Measurements from ENCODE around the gene RAB27A.
"Not testable (repeated sequence)": the region's sequence is repeated elsewhere in the genome, so short reads cannot be mapped to it uniquely, and the experiment has no call there.

RAB27A gene

GRCh38 chr15:55282284-55282833, 7.3 kb downstream of the RAB27A start:
- no peak for DNase-seq (ENCODE audit: low read depth in 2 of 2)

GRCh38 chr15:55281517-55282228, 7.9 kb downstream of the RAB27A start:
- DNase-seq (ENCODE audit: low read depth in 2 of 2) = no peak

GRCh38 chr15:55280589-55280988, 9.0 kb downstream of the RAB27A start:
- DNase-seq (ENCODE audit: low read depth in 2 of 2) = not testable (repeated sequence)

DNA sequence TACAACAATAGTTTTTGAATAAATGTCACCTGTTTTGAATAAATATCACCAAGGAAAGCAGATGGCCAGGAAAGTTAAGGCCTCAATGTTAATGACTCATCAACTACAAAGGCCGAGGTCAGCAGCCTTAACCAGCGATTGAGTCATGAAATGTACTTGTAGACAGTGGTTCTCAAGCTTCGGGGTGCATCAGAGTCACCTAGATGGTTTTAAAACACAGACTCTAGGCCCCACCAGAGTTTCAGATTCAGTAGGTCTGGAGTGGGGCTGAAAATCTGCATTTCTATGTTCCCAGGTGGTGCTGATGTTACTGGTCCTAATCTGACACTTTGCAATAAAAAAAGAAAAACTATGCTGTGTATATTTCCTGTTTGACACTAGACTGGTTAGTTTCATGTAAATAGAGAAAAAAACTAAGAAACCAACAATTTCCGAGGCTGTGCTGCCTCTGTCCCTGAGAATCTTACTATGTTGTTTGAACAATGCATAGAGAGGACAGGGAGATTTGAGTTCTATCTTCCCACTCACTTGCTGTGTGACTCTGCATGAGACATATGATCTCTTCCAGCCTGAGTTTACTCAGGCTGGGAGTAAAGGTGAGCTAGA, 9.8 kb downstream of the RAB27A start:
- peak; percentile 16 to 45 for DNase-seq (ENCODE audit: low read depth in 2 of 2)

DNA sequence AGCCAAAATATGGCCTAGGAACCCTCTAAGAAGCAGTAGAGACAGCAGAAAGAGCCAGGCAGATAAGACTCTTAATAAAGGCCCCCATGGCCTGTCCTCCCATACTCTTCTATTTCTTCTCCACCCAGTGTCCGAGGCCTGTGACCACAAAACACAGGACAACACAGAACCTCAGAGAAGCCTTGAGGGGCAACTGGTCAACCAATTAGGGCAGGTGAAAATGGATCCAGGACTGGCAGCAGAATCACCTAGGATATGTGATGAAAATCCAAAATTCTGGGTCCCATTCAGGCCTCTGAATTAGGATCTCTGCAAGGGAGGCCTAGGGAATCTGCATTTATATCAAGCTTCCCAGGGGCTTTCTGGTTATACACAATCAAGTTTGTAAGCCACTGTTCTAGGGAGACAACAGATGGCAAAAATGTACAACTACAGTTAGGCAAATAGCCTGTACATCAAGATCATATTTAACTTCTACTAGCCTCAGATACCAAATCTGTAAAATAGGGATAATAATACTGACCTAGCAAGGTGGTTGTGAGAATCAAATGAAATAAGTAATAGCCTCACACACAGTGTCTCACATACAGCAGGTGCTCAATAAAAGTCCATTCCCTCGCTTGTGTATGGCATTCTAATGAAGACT, 10.4 kb downstream of the RAB27A start:
- DNase-seq (ENCODE audit: low read depth in 2 of 2) = no peak

- no peak for DNase-seq (ENCODE audit: low read depth in 2 of 2)
These were observed 11.9 kb downstream of the RAB27A start for GRCh38 chr15:55277715-55278114.

GRCh38 chr15:55277116-55277564, 12.5 kb downstream of the RAB27A start:
- peak in 1 of 2 donors; percentile 14 for DNase-seq (ENCODE audit: low read depth in 2 of 2)

GRCh38 chr15:55276324-55276723, 13.3 kb downstream of the RAB27A start:
- DNase-seq (ENCODE audit: low read depth in 2 of 2) = no peak

DNA sequence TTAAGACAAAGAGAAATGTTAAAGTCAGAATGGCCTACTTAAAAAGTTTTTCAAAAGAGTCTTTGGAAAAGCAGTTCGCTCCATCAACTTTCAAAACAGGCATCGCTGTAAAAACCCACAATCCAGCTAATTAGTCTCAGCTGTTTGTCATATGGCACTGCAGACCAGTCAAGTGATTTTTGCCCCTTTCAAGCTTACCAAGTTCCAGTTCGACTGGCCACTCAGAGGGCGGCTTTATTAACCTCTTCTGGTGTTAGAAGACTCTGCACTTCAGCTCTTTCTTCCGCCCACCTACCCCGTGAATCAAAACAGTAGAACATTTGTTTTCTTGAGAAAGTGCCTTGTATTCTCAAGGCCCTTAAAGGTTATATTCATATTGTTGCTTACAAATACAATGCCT, 19.3 kb downstream of the RAB27A start:
- no peak for DNase-seq (ENCODE audit: low read depth in 2 of 2)

DNA sequence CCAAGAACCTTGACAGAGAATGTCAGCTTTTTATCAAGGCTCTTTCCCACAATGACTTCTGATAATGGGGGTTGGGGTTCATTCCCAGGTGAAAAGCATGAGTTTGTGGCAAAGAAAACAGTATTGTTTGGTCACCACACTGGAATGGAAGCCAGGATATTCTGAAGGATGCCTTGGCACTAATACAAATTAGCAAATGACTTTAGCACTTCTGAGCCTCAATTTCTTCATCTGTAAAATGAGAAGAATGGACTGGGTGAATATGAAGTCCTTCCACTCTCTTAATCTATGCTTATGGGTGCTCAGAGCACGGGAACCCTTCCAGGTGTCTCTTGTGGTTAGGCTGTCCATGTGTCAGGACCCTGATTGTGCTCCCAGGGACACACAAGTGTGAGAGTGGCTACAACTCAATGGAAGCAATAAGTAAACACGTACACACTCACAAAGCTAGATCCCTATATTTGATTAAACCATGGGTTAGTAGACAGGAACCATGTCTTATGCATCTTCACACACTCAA, 21.4 kb downstream of the RAB27A start:
- no peak for DNase-seq (ENCODE audit: low read depth in 2 of 2)

GRCh38 chr15:55267401-55268175, 22.0 kb downstream of the RAB27A start:
- DNase-seq (ENCODE audit: low read depth in 2 of 2) = peak; percentile 32 to 38

DNA sequence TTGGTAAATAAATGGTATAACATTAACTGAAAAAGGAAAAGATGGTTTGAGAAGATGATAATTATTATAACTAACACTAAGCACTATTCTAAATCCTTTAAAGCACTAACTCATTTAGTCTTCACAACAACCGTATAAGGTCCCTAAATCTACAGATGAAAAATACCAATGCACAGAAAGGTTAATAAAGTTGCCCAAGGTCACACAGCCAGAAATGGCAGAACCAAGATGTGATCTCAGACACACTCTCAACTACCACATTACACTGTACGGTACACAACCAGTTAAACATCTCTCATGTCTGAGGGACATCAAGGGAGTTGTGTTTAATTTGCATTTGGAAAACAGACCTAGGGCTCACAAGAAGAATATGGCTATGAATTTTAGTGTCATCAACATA, 23.1 kb downstream of the RAB27A start:
- DNase-seq (ENCODE audit: low read depth in 2 of 2) = no peak

GRCh38 chr15:55260562-55261131, 29.0 kb downstream of the RAB27A start:
- DNase-seq (ENCODE audit: low read depth in 2 of 2) = no peak

DNA sequence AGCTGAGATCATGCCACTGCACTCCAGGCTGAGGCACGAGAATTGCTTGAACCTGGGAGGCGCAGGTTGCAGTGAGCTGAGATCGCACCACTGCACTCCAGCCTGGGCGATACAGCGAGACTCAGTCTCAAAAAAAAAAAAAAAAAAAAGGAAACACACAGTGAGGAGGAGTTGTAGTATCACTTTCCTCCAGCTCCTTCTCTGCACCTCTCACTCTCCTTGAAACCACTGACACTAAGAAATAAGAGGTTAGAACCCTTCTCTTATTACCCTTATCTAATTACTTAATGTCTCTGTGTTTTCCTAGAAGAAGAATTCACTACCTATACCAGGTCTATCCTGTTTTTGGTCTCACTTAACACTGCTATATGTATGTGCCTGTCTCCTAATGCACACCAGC, 31.7 kb downstream of the RAB27A start:
- no peak for DNase-seq (ENCODE audit: low read depth in 2 of 2)

- no peak for DNase-seq (ENCODE audit: low read depth in 2 of 2)
These were observed 32.5 kb downstream of the RAB27A start for GRCh38 chr15:55257012-55257670.

DNA sequence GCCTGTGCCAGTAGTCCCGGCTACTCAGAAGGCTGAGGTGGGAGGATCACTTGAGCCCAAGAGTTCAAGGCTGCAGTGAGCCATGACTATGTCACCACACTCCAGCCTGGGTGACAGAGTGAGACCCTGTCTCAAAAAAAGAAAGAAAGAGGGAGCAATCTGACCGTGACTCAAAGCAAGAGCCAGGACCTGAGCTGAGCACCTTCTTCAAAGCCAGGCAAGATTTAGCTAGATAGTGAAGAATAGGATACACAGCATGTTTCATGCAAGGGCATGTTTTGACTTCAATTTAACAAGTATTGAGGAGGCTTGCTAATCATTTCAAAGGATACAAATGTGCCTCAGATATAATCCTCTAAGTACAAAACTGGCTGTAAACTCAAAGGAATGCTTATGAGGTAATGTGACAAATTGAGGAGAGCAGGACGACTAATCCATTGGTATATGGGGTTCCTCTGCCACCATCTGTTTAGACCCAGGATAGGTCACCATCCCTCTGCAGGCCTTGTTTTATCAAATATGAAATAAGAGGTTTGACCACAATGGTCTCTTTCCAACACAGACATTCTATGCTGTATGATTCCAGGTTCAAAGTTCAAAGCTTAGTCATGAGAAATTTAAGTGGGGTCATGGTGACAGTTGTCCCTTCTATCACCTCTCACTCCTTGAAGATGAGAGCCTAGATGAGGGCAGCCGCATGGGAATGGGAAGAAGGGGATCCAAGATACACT, 33.2 kb downstream of the RAB27A start:
- DNase-seq (ENCODE audit: low read depth in 2 of 2) = no peak

DNA sequence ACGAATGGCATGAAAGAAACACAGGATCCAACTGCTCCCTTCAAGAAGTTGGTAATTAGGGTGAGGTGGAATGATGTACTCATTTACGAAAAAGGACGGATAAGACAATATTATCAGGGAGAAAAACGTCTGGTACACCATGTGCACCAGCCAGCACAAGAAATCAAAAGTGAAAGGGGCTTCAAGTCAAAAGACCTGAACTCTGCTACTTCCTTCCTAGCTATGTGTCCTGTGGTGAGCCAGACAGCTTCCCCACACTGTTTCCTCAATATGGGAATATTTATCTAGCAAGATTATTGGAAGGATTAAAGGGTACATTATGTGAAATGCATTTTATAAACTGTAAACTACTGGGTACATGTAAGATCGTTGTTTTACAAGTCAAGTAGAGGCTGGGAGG, 33.9 kb downstream of the RAB27A start:
- no peak for DNase-seq (ENCODE audit: low read depth in 2 of 2)

- DNase-seq (ENCODE audit: low read depth in 2 of 2) = no peak
These were observed 34.5 kb downstream of the RAB27A start for GRCh38 chr15:55254916-55255679.

DNA sequence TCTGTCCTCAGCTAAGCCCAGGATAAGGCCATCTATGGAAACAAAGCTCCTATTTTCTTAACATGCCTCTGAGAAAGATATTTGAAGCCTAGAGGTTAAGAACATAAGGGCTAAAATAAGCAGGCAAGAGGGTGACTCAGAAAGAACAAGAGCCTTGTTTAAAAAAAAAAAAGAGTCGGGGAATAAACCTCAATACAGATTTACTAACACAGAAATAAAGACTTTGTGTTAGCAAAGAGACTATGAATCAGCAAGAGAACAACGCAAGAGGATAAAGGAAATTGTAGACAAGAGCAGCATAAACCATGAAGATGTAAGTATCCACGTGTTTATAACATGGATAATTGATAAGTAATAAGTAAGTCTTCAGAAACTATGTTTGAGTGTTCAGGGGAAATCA, 36.0 kb downstream of the RAB27A start:
- DNase-seq (ENCODE audit: low read depth in 2 of 2) = no peak
